HG03103 (cell line): ENCODE measurements around the gene UVRAG.

Source experiments
- ATAC-seq: cut with Tn5 transposase; IDR thresholded peaks from one replicate; pipeline ENCODE4 v1.9.1; 2021; ENCODE audit warnings: low read depth; ENCODE audit not compliant: unreplicated experiment

Gene UVRAG

GRCh38 chr11:75783416-75784084 lies 31.5 kb upstream of the UVRAG start:
- no peak for ATAC-seq

DNA sequence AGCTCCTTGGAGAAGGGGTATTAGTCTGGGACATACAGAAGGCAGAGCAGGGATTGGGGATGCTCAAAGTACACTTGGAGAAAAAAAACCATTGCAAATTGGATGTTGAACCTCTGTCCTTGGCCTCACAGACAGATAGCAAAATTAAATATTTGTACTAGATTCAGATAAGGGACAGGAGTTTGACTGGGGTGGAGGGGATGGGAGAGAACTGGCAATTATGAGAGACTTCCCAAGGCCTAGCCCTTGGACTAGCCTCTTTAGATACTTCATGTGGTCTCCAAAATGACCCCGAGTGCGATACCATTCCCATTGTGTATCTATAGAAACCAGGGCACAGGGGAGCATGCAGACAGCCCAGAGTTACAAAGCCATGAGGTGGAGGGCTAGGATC lies 30.9 kb upstream of the UVRAG start:
- ATAC-seq = no peak

- no peak for ATAC-seq
These were observed 30.5 kb upstream of the UVRAG start for GRCh38 chr11:75784506-75784905.

DNA sequence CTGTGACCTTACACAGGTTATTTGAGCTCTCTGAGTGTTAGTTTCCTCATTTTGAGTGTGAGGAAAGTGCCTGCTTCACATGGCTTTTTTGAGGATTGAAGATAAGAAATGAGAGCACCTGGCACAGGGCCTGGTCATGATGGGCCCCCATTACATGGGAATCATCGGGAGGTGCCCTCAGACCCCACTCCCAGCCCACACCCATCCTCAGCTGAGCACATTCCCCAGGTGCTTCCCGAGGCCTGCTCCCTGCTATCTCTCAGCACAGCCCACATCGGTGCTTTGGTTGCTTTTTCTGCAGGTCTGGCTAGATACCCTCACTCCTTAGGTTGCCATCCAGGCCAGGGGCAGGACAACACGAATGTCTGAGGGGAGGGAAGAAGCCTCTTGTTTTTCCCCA lies 29.8 kb upstream of the UVRAG start:
- ATAC-seq = no peak

- ATAC-seq = no peak
These were observed 28.8 kb upstream of the UVRAG start for GRCh38 chr11:75786101-75786736.

- no peak for ATAC-seq
These were observed 25.5 kb upstream of the UVRAG start for GRCh38 chr11:75789521-75789920.

GRCh38 chr11:75790986-75791385 lies 24.0 kb upstream of the UVRAG start:
- no peak for ATAC-seq

DNA sequence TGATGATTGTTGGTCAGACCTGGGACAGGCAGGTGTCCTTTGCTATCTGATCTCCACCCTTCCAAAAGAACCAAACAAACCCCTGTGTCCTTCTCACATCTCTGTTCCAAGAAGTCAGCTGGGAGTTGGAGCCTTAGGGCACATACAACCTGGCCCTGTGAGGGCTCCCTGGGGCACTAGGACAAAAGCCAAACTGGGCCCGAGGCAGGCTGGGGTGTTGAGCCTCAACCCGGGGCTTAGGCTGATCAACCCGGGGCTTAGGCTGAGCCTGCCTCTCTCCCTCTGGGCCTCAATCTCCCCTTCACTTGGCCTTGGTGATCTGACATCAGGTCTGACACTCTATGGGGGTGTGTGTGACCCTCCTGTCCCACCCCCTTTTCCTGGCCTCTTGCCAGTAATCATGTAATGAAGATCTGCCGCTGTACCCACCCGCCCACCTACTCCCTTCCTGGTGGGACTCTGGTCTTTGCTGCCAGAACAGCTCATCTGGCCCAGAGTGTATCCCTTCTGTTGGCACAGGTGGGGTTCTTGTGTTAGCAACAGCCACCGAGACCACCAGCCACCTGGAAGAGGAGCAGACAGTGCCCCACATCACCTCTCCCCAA lies 22.8 kb upstream of the UVRAG start:
- no peak for ATAC-seq

DNA sequence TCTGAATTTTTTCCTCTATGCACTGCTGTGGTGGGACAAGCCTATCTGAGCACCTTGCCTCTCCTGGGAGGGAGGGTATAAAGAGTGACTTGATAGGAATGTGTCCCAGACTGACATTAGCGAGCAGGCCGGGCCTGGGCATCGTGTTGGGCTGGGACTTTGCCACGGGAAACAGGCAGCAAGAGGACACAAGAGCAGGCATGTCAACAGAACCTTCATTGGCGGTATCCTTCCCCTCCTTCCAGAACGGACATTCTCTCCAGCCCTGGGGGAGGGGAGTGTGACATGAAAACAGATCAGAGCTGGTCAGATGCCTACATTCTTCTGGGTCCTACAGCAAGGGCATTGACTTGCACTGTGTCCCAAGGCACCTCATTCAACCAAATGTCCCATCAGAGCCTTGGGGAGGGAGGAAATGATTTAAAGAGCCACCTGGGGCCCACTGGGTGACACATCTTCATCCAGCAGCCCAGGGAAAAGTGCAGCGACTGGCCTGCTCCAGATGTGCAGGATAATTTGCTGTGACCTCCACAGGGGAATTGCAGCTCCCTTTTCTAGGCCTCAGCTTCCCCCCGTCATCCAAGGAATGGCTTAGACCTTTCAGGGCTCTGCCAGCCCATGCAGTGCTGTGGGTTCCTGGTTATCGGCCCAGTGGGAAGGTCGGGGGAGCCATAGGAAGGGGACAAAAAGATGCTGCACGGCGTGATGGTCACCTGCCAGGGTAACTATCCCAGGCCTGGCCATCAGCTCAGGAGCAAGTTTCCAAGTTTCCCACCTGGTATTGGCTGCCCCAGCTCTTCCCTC lies 21.8 kb upstream of the UVRAG start:
- no peak for ATAC-seq

DNA sequence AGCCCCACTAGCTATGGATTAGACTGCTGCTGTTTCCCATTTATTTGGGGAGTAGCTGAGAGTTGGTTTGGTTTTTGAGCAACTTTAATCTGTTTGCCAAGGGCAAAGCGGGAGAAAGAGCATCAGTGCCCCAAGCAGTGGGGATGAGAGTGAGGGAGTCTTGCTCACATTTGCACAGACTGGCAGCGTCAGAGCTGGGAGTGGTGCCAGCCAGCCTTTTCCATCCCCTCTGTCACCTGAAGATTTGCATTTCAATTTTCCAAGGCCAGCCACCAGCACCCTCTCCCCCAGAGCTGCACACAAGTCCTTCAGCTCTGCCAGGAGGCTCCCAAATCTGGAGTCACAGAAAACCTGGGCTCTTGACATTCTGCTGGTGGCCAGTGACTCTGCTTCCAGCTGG lies 21.0 kb upstream of the UVRAG start:
- no peak for ATAC-seq

- no peak for ATAC-seq
These were observed 19.5 kb upstream of the UVRAG start for GRCh38 chr11:75795276-75796090.

- ATAC-seq = no peak
These were observed 18.9 kb upstream of the UVRAG start for GRCh38 chr11:75796091-75796435.

GRCh38 chr11:75797116-75797515 lies 17.9 kb upstream of the UVRAG start:
- ATAC-seq = no peak

- no peak for ATAC-seq
These were observed 17.2 kb upstream of the UVRAG start for GRCh38 chr11:75797792-75798191.

DNA sequence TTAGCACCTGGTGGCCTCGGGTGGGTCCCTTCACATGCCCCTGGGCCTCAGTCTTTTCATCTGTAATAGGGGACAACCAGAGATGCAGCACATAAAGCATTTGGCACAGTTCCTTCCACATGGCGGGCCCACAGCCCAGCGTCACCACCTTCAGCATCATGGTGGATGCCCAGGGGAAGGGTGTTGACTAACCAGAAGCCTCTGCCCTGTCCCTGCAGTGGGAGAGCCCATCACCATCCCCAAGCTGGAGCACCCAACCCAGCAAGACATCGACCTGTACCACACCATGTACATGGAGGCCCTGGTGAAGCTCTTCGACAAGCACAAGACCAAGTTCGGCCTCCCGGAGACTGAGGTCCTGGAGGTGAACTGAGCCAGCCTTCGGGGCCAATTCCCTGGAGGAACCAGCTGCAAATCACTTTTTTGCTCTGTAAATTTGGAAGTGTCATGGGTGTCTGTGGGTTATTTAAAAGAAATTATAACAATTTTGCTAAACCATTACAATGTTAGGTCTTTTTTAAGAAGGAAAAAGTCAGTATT lies 14.8 kb upstream of the UVRAG start:
- ATAC-seq = no peak

- no peak for ATAC-seq
These were observed 14.2 kb upstream of the UVRAG start for GRCh38 chr11:75800728-75801361.

GRCh38 chr11:75801362-75802020 lies 13.5 kb upstream of the UVRAG start:
- no peak for ATAC-seq

DNA sequence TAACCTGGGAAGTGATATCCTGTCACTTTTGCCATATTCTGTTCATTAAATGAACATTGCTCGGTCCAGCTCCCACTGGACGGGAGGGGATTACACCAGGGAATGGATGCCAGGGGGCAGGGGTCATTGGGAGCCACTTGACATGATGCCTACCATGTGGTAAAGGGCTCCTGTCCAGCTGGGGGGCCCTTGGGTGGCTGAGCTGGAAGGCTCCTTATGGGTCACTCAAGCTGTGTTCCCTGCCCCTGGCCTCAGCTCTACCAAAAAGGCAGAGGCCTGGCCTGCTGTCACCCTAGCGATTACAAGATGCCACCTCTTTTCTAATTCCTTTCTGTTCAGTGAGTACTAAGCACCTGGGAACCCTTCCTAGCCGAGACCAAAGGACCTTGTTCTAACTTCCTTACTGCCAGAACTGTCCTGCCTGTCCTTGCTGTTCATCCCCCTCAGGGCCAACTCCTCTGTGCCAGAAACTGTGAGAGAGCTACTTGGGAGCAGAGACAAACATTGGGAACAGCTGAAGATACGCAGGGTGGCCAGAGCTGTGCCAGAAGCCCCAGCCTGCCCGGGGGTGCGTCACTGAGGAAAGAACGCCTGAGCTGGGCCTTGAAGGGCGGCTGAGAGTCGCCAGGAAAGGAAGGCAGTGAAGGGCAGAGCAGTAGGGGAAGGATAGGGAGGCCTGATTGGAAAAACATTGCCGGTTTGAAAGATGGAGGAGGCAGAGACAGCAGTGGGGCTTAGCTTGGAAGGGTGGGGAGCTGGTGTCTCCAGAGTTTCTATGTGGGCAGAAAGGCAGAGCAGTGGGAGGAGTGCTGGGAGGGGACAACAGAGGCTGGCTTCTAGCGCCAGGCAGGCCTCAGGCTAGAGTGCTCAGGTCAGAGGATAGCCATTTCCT lies 12.7 kb upstream of the UVRAG start:
- no peak for ATAC-seq
